Kidney epithelial cell (primary cell): ENCODE data around the gene RBFOX2. TPM values are rescaled to one million over a fixed set of nuclear protein-coding genes. Genes with fewer than 3 reads are reported as not detected.

Source experiments
- DNase-seq: peaks from one replicate; pipeline ENCODE4 v3.0.0-alpha.2; 2010; ENCODE audit warnings: low read depth
- H3K27me3 ChIP-seq: 2 replicates; pipeline ENCODE4 v1.6.0; 2011; ENCODE audit warnings: low read length; ENCODE audit not compliant: control insufficient read depth, insufficient read depth
- H3K36me3 ChIP-seq: 2 replicates; pipeline ENCODE4 v1.5.1; 2011; ENCODE audit warnings: low read length; ENCODE audit not compliant: control insufficient read depth, insufficient read depth
- H3K4me3 ChIP-seq: 2 replicates; pipeline ENCODE4 v1.5.1; 2011; ENCODE audit warnings: low read depth, mild to moderate bottlenecking, control low read depth, low read length
- CTCF ChIP-seq: IDR thresholded peaks from 2 replicates; pipeline ENCODE4 v1.5.1; 2011; ENCODE audit warnings: mild to moderate bottlenecking, moderate library complexity, low read length, control low read depth, inconsistent platforms; ENCODE audit not compliant: insufficient read depth, poor library complexity, severe bottlenecking
- total RNA-seq: library from RNA; depleted of rRNA; stranded (reverse); fragments of >200 nt; gene quantifications from 2 replicates; pipeline ENCODE4 v1.2.3, GENCODE V29; 2015

RBFOX2 gene
- total RNA-seq, 1 donor from 2014 or later = 75.1 TPM

DNA sequence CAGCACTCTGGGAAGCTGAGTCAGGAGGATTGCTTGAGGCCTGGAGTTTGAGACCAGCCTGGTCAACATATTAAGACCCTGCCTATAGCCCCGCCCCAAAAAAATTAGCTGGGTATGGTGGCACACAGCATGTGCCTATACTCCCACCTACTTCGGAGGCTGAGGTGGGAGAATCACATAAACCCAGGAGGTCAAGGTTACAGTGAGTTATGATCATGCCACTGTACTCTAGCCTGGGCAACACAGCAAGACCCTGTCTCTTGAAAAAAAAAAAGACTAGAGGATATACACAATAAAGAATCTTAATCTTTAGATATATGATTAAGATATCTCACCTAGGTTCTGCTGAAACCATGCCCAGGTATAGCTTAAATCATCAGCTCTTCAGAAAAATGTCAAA is 174.3 kb downstream of the RBFOX2 start:
- no peak overlapping the region for H3K4me3 ChIP-seq
- H3K27me3 ChIP-seq = no peaks in the 10 kb centered on the region
- no peak for TF ChIP-seq CTCF
- H3K36me3 ChIP-seq = no peaks in the 10 kb centered on the region
- DNase-seq = no peak

- DNase-seq = no peak
- no peak for TF ChIP-seq CTCF
- Histone ChIP-seq H3K27me3 (no peaks in the 10 kb centered on the region), H3K36me3 (no peaks in the 10 kb centered on the region), H3K4me3 (no peak overlapping the region)
Observed at GRCh38 chr22:35852076-35852475, 176.5 kb downstream of the RBFOX2 start.

DNA sequence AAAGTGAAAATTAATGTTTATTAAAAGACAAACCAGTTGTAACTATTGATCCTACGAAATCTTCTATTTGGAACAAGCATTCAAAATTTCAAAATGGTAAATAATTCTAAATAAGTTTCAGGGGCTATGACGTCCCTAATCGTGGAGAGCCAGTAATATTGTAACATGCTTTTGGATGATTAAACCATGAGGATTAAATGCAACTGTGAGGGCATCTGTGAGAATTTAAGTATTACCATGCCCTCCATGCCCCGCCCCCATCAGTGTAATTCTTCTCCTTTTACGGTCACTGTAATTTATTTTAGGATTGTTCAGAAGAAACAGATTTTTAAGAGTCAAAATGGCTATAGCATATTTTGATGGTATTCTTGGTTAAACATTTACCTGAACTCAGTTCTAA is 177.8 kb downstream of the RBFOX2 start:
- TF ChIP-seq CTCF = no peak
- no peaks in the 10 kb centered on the region for H3K36me3 ChIP-seq
- no peak for DNase-seq

DNA sequence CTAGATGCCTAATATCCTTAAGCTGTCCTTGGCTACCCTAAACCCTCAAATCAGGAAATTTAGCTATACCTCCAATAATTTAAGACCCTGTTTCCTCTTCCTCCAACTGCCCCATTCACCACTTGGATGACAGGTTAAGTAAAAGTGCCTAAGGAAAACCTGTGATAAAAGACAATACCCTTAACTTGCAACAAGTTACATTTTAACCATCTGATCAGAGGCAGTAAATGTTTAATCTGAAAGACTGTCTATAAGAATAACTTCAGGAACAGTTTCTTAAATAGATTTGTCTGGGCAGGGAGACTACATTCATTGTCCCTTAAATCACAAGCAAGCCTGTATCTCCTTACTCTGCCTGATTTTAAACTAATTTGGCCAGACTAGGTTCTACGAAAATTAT is 181.8 kb downstream of the RBFOX2 start:
- Histone ChIP-seq H3K27me3 (no peaks in the 10 kb centered on the region), H3K4me3 (no peak overlapping the region), H3K36me3 (no peaks in the 10 kb centered on the region)
- peak; percentile 23 for DNase-seq
- no peak for TF ChIP-seq CTCF

More for the DNA sequence above, 177.8 kb downstream of the RBFOX2 start:
- Histone ChIP-seq H3K4me3 (no peak overlapping the region), H3K27me3 (no peaks in the 10 kb centered on the region)

GRCh38 chr22:35844886-35845285 is 183.7 kb downstream of the RBFOX2 start:
- no peak for DNase-seq
- TF ChIP-seq CTCF = no peak
- Histone ChIP-seq H3K36me3 (no peaks in the 10 kb centered on the region), H3K4me3 (no peak overlapping the region), H3K27me3 (no peaks in the 10 kb centered on the region)

GRCh38 chr22:35842954-35843353 is 185.7 kb downstream of the RBFOX2 start:
- H3K4me3 ChIP-seq = no peak overlapping the region
- DNase-seq = no peak
- no peaks in the 10 kb centered on the region for H3K36me3 ChIP-seq
- no peaks in the 10 kb centered on the region for H3K27me3 ChIP-seq
- peak; percentile 65 for TF ChIP-seq CTCF
